Skin of body (tissue), 2 donors: Measurements from ENCODE around the gene SOWAHA. TPM values are rescaled to one million over a fixed set of nuclear protein-coding genes. Genes with fewer than 3 reads are reported as not detected.

Source experiments
- DNase-seq: peaks from one replicate; lab custom pipeline; 2025; lab: John Stamatoyannopoulos, UW
- total RNA-seq: library from RNA; depleted of rRNA; stranded (reverse); fragments of >200 nt; gene quantifications from one replicate; pipeline ENCODE4 v1.2.3, GENCODE V29; 2014

Gene SOWAHA
- total RNA-seq, 1 donor from 2014 or later = 0.10 TPM

DNA sequence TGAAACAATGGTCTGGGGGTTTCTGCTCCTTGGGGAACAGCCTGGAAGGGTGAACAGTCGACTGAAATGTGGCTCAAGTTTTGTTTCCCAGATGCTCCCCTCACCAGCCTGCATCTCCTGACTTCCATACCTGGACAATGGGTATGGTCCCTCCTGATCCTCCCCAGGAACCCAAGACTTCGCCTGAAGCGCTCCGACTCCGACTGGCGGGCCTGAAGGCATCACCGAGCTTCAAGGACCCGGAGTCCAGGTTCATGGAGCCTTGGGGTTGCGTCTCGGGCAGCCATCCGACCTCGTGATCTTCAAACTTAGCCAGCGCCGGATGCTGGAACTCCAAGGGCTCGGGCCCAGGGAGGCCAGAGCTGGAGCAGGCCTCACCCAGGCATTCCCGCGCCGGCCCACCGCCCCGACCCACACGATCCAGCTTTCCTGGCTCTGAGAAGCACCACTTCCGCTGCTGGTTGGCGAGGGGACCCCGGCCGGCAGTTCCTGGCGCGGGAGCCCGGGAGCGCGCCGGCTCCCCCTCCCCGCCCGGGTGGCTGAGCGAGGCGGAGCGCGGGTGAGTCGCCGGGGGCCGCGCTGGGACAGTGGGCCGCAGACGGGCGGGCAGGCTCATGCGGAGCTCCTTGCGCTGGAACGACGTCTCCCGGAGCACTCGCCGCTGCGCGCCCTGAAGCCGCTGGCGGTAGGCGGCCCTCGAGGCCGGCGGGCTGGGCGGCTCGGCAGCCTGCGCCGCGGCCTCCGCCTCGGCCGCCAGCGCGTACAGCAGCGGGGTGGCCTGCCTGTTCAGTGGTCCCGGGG, 12.1 kb downstream of the SOWAHA start:
- DNase-seq = no peak

DNA sequence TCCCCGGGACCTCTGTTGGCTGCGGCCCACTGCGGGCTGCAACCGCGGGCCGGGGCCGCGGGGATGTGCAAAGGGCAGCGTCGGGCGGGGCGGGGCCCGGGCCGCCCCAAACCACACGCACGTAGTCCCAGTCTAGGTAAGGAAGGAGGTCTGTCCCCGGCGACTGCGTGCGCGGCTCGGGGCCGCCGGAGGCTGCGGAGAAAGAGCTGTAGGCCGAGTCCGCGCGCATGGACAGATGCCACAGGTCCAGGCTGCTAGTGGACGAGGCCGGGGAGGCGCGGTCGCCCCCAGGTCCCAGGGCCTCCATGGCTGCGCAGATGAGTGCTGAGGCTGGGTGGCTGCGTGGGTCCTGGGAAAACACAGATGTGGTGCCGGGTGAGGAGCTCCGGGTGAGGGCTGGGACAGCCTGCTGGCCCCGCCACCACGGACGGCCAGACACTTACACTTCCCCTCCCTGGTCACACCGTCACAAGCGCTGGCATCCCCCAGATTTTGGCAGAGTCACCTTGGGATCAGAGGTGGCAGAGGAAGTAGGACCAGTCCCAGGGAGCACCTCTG, 12.8 kb downstream of the SOWAHA start:
- no peak for DNase-seq

DNA sequence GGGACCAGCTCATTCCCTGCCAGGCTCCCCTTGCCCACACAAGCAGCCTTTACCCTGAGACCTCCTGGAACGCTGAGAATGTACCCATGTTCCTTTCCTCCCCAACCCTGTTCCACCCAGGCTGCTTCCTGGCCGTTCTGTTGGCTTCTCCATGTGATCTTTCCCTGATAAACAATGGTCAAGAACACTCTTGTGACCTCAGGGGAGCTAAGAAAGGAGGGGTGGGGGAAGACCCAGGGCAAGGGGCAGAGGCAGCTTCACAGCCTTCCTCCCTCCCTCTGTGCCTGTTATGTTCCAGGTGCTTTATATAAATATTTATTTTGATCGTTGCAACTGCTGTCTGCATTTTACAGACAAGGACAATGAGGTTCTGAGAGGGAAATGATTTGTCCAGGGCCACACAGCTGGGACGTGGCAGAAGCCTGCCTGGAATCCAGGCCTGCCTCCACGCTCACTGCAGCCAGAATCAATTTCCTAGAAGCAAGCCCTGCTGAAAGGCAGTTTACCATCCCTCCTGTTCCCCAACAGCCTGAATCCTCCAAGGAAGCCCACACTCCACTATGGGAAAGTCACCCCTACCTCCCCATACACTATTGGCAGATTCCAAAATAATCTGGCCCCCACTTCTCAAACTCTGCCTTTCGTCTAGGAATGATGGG, 13.5 kb downstream of the SOWAHA start:
- no peak for DNase-seq

DNA sequence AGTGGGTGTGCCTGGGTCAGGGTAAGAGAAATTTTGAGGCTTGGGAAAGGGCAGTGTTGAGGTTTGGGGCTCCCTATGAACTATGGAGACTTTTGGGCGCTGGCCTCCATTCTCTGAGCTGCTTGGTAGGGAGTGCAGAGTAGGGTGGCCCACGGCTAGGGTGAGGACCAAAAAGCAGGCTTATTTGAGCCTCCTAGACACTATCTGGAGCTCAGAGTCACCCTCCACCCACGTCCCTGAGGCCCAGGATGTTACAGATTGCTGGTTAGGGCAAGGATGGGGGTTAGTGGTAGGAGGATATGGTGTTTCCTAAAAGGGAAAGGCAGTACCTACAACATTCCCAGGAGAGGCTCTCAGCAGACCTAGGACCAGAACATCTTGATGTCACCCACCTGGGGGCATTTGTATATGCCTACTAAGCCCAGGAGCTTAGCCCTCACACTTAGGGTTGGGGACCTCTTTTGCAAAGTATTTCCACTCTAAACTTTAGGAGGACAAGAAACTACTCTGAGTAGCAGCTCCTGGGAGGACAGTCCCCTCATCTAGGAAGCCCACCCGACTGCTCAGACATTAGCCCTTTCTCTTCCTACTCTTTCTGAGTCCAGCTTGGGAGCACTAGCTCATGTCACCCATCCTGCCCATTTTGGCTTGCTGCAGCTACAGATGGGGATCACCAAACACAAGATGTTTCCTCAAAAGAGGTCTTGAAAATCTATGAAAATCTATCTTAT, 15.0 kb downstream of the SOWAHA start:
- DNase-seq = no peak

DNA sequence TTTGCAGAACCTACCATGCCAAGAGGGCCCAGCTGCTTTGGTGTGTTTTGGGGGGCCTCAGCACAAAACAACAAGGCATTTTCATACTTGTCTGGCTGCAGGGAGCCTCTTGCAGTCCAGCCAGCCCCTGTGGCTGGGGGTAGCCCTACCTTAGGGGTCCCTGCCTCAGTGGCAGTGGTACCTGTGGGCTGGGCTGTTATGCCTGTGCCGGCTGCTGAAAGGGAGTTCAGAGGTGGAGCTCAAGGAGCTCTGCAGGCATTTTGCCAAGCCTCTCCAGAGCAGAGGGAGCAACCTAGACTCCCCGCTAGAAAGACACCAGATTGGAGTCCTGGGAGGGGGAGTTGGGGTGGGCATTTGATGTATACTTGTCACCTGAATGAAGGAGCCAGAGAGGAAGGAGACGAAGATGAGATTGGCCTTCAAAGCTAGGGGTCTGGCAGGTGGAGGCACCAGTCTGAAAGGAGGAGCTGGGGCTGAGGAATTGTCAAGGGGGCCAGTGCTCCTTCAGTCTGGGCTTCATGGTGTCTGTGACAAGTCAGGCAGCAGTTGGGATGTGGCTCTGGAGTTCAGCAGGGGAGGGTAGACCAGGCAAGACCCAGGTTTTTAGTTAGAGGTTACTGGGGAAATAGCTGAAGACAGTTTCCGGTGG, 15.9 kb downstream of the SOWAHA start:
- DNase-seq = no peak

DNA sequence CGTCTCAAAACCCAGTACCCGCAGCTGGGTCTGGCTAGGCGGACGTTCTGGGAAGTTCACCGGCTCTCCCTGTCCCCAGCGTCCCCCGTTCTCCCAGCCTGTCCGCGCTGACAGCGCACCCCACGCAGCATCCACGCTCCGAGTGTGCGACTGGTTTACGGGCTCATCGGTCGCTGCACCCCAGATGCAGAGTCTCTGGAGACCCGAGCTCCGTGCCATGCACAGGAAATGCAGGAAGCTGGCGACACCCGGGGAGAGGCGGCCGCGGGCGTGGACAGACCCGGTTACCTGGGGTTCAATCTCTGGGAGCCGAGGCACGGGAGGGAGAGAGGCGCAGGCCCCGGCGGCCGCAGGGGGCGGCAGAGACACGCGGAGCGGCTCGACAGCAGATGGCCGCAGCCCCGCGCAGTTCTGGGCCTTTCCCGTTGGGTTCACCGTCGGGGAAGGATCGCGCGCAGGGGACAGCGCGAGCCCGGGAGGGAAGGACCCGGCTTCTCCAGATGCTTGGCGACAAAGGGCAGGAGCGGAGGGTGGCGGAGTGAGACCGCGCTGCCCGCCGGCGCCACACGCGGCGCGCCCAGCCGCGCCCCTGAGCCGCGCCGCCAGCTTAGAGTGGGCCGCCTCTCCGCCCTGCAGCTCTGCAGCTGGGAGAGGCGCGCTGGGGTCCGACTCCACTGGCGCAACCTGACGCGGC, 16.8 kb downstream of the SOWAHA start:
- DNase-seq = no peak

DNA sequence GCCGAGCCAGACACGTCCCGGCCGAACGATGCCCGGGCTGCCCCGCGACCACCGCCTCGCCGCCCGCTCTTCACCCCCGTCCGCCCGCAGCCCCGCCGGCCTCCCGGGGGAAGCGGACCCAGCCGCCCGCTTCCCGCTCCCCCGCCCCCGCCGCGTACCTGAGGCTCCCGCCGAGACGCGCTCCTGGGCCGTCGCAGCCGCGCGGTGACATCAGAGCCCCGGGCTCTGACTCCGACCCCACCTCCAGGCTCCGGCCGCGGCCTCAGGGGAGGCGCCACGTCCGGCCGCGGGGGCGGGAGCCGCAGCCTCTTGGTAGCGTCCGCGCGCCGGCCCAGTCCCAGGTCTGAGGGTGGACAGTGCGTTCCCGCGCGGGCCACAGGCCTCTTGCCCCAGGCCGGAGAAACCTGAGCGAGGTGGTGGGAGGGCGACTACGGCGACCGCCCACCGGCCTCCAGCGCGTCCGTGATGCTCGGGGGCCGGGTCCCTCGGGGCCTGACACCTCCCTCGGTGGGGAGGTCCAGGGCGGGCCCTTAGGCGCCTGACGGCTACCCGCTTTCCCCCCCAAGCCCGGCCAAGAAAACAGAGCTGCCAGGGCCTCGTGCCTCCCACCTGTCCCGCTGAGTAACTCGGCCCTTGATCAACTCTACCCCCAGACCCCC, 17.5 kb downstream of the SOWAHA start, which contains the start of gene SHROOM1:
SHROOM1 (minus strand) TSS at position 212 of the 659 bp plus-strand sequence. CDS start 4,507 bp downstream, outside the sequence.
- no peak for DNase-seq

DNA sequence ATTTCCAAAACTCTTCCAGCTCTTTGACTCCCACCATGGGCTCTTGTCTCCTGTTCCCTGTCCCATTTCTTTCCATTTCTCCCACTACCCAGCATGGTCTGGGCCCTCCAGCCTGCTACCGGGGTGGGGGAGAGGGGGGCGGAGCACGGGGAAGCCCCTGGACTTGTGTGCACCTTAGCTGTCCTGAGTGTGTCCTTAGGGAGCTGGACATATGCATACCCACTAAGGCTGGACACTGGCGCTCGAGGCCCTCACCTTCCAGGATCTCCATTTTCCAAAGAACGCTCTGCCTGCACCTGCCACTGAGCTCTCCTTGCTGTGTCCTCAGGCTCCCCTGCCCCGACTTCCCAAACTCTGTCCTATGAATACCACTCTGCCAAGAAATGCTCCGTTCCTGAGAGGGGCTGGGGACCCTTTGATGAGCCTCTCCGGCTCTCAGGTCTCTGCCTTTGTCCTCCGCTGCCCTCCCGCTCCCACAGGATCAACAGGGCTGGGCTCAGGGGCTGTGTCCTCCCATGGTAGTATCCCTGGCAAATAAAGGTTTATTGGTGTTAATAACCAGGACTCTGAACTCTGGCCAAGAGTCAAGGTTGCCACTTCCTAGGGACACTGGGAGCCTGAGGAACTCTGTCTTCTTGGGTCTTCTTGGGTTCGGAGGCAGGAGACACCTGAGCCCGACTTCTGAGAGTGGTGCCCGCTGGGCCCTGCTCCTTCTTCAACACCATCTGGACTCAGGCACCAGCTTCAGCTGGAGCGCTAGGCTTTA, 18.2 kb downstream of the SOWAHA start:
- no peak for DNase-seq

DNA sequence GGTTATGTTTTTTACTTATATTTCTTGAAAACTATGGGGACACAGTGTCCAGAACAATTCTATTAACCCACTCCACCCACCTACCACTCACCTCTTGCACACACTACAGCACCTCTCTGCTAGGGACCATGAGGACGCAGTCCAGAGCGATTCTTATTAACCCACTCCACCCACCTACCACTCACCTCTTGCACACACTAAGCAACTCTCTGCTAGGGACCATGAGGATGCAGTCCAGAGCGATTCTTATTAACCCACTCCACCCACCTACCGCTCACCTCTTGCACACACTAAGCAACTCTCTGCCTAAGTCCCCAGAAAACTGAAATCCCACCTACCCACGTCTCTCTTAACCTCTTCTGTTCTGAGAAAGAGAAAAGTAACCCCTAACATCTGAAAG, 19.5 kb downstream of the SOWAHA start:
- DNase-seq = no peak

DNA sequence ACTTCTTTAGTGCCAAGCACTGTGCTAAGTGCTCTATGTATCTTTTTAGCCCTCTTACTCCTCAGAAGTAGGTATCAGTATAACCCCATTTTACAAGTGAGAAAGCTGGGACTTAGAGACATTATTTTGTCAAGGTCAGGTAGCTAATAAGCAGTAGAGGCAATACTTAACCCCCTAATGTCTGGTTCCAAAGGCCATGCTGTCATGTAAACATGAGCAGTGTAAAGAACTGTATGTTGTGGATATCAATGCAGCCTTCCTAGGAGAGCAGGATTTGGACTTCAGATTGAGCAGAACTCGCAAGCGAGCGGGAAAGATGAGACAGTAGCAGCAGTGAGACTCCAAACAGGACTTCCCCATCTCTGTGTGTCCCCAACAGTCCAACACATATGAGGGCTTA, 21.0 kb downstream of the SOWAHA start:
- no peak for DNase-seq

DNA sequence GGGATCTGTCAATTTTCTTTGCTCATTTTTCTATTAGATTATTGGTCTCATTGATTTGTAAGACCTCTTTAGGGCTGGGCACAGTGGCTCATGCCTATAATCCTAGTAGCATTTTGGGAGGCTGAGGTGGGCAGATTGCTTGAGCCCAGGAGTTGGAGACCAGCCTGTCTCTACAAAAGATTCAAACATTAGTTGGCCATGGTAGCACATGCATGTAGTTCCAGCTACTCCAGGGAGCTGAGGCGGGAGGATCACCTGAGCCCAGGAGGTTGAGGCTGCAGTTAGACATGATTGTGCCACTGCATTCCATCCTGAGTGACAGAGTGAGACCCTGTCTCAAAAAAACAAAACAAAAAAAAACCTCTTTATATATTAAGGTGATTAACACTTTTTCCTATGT, 23.8 kb downstream of the SOWAHA start:
- no peak for DNase-seq

DNA sequence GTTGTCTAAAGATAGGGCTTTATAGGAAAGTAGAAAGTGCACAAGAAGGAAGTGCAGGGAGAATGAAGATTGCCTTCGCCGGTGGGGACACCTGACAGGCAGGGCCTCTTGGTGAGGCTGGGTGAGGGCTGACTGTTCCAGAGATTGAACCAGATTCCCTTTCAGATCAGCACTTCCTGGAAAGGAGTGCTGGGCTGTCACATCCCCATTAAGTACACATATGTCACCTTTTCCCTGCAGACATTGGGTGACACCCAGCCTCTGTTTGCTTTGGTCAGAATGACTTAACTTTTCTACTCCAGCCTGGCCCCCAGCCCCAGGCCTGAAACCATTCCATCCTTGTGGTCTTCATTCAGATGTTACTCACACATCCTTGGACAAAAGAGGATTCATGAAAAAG, 24.8 kb downstream of the SOWAHA start:
- DNase-seq = no peak

DNA sequence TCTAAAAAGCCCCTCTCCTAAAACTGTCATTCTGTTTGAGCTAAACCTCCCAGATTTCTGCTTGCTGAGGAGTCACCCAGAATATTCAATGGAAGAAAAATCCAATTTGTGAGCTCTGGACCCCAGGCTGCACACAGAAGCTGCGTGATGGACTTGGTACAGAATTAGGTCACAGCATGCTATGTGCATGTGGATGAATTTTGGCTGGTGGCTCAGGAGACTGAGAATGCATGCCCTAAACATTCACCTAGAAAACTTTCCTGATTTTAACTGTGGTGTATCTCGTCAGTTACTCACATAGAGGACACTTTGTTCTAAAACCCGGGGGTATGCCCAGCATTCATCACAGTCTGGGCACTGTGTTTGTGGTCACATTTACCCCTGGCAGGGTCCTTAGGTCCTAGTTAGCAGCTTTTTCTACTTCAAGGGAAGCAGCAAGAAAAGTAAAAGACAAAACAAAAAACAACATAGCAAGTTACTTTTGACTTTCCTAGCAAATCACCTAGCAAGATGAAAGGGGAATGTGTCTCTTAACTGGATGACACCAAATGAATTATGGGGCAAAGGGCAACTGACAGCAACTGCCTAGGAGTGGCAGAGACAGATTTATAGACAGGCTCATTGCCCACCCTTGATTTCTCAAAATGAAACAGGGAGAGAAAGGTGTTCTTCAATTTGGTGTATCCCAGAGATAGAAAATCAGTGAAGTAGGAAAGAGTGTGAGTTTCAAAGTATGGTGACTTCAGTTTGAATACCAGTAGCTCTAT, 25.6 kb downstream of the SOWAHA start:
- no peak for DNase-seq

DNA sequence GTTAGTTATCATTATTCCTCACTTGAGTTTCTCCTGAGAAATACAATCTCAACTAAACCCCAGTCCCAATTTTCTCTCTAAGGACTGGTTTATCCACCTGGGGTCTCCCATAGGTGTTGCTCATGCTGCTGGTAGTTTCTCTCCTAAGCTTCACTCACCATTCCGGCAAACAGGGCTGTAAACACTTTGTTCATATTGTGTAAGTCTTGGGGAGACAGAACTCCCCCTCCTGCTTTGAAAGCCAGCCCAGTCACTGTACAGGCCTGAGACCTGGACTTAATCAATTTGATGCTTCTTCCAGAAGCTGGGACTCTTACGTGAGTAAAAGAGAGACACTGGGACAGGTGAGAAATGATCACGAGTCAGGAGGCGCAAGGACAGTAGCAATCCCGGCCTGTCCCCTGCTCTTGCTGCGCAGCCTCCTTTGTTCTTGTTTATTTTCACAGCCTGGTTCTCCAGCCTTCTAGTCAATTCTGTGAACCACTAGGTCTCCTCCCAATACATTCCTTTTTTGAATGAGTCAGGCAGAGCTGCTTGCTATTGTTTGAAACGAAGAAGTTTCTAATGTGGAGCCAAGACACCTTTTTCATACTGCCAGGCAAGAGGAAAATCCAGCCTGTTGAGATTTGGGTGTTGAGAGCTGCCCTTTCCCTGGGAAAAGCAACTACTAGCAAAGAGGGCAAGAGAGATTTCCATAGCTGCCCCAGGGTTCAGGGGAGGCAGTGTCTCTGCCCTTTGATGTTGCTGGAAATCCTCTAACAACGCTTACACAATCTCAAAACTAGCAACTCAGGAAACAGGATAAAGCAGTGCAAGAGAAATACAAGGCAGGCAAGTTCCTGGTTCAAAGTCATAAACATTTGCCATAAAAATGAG, 26.6 kb downstream of the SOWAHA start:
- DNase-seq = no peak

DNA sequence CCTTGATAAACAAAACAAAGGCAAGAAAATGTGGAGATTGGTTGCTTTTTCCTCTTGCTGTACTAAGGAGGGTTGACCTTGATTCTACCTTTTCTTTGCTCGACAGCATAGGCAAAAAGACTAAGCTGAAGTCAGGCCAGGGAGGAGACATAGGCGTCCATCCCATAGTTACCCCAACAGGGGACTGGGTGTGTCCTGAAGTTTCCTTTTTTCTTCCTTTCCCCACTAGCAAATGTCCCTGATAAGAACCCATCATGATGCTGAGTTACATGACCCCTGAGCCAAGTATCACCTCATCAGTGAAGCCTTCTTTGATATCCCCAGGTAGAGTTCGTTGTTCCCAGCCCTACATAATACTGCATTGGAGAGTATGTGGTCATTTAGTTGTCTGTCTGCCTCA, 27.2 kb downstream of the SOWAHA start:
- no peak for DNase-seq

DNA sequence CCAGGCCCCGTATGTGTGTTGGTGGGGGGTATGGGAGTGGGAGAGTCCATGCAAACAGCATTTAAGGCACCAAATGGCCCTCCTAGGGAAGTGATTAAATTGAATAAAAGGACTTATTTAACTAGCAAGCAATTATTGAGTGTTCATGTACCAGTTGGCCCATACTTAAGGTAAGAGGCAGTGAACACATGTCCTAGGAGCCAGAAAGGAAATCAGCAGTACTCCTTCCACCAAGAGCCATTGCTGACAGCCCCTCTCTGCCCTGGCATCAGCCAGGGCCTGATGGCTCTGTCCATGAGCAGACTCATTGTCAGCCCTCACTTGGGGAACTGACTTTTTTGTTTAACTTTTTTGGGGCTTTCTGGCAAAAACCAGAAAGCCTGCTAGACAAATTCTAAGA, 27.8 kb downstream of the SOWAHA start:
- DNase-seq = no peak

DNA sequence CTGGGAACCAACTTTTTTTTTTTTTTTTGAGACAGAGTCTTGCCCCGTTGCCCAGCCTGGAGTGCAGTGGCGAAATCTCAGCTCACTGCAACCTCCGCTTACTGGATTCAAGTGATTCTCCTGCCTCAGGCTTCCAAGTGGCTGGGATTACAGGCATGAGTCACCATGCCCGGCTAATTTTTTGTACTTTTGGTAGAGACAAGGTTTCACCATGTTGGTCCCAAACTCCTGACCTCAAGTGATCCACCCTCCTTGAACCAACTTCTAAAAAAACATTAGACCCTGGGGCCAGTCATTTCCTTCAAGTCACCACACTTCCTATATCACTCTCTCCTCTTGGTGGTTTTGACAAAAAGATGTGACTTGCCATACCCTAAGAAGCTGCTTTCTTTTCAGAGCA, 28.2 kb downstream of the SOWAHA start:
- DNase-seq = no peak

DNA sequence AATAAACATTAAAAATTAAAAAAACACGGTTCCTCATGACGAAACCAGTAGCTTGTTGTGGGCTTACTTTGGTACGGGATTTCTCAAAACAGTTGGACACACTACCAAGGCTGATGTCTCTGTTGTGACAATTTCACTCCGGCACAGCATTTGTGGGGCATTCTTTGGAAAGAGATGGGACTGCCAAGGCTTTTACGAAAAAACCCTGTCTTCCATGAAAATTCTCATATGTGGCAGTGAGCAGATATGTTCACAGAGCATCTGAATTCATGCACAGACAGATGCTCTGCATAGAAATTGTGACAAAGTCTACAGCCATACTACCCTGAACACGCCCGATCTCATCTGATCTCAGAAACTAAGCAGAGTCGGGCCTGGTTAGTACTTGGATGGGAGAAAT, 35.2 kb downstream of the SOWAHA start:
- no peak for DNase-seq
